HuH-7 (cell line): ENCODE data around the gene CD84.
"Not testable (repeated sequence)": the region's sequence is repeated elsewhere in the genome, so short reads cannot be mapped to it uniquely, and the experiment has no call there.

Source experiments
- DNase-seq: peaks from one replicate; pipeline ENCODE4 v3.0.0; 2011; ENCODE audit warnings: low spot score

Gene CD84

GRCh38 chr1:160608941-160609340 lies 29.6 kb upstream of the CD84 start:
- no peak for DNase-seq

GRCh38 chr1:160608514-160608913 lies 29.2 kb upstream of the CD84 start:
- no peak for DNase-seq

GRCh38 chr1:160608057-160608456 lies 28.8 kb upstream of the CD84 start:
- DNase-seq = no peak

- no peak for DNase-seq
Measured at GRCh38 chr1:160607672-160608032, 28.4 kb upstream of the CD84 start.

GRCh38 chr1:160607011-160607671 lies 27.8 kb upstream of the CD84 start:
- peak; percentile 44 for DNase-seq

GRCh38 chr1:160606611-160607010 lies 27.3 kb upstream of the CD84 start:
- DNase-seq = no peak

GRCh38 chr1:160605792-160606479 lies 26.6 kb upstream of the CD84 start:
- DNase-seq = no peak

GRCh38 chr1:160605205-160605604 lies 25.9 kb upstream of the CD84 start:
- DNase-seq = no peak

- DNase-seq = no peak
Measured at GRCh38 chr1:160597705-160598104, 18.4 kb upstream of the CD84 start.

- no peak for DNase-seq
Measured at GRCh38 chr1:160597051-160597450, 17.8 kb upstream of the CD84 start.

GRCh38 chr1:160590488-160590887 lies 11.2 kb upstream of the CD84 start:
- DNase-seq = no peak

- DNase-seq = no peak
Measured at GRCh38 chr1:160588468-160588867, 9.2 kb upstream of the CD84 start.

GRCh38 chr1:160584784-160585183 lies 5.5 kb upstream of the CD84 start:
- DNase-seq = no peak

GRCh38 chr1:160582976-160583375 lies 3.7 kb upstream of the CD84 start:
- not testable (repeated sequence) for DNase-seq

- DNase-seq = peak; percentile 6
Measured at GRCh38 chr1:160581961-160582360, 2.7 kb upstream of the CD84 start.

GRCh38 chr1:160580221-160580812 lies 1.0 kb upstream of the CD84 start:
- no peak for DNase-seq

GRCh38 chr1:160578525-160579191 lies 638 bp downstream of the CD84 start:
- no peak for DNase-seq

- no peak for DNase-seq
Measured at GRCh38 chr1:160578175-160578524, 1.1 kb downstream of the CD84 start.

GRCh38 chr1:160577671-160578070 lies 1.6 kb downstream of the CD84 start:
- DNase-seq = no peak

- no peak for DNase-seq
Measured at GRCh38 chr1:160576884-160577283, 2.4 kb downstream of the CD84 start.

- DNase-seq = no peak
Measured at GRCh38 chr1:160576390-160576789, 2.9 kb downstream of the CD84 start.

- no peak for DNase-seq
Measured at GRCh38 chr1:160575112-160575664, 4.1 kb downstream of the CD84 start.

GRCh38 chr1:160570840-160571239 lies 8.5 kb downstream of the CD84 start:
- DNase-seq = no peak
